BLaER1 (cell line): Measurements from ENCODE around the gene DMXL1.

Experiments
- H3K27ac ChIP-seq: shearing (Covaris generic); formaldehyde crosslinking; 2 replicates; pipeline ENCODE4 v1.8.1; 2022
- H3K27me3 ChIP-seq: shearing (Covaris generic); formaldehyde crosslinking; 2 replicates; pipeline ENCODE4 v1.8.1; 2022
- H3K36me3 ChIP-seq: shearing (Covaris generic); formaldehyde crosslinking; 2 replicates; pipeline ENCODE4 v1.8.1; 2022
- H3K4me1 ChIP-seq: shearing (Covaris generic); formaldehyde crosslinking; 2 replicates; pipeline ENCODE4 v1.8.1; 2022
- H3K4me2 ChIP-seq: shearing (Covaris generic); formaldehyde crosslinking; 2 replicates; pipeline ENCODE4 v1.8.1; 2022
- H3K4me3 ChIP-seq: shearing (Covaris generic); formaldehyde crosslinking; 2 replicates; pipeline ENCODE4 v1.8.1; 2022
- H3K9ac ChIP-seq: shearing (Covaris generic); formaldehyde crosslinking; 2 replicates; pipeline ENCODE4 v1.8.1; 2022
- H3K9me3 ChIP-seq: shearing (Covaris generic); formaldehyde crosslinking; 2 replicates; pipeline ENCODE4 v1.8.1; 2022
- H4K20me1 ChIP-seq: shearing (Covaris generic); formaldehyde crosslinking; 2 replicates; pipeline ENCODE4 v1.8.1; 2022
- Cebpa-rat ChIP-seq: shearing (Covaris generic); IDR thresholded peaks from 2 replicates; pipeline ENCODE4 v1.8.1; 2022

DMXL1 gene

GRCh38 chr5:119274030-119274766 is 203.3 kb downstream of the DMXL1 start:
- no peaks in the 10 kb centered on the region for H4K20me1 ChIP-seq
- H3K9ac ChIP-seq: no peak overlapping the region
- TF ChIP-seq Cebpa-rat: no peak
- H3K4me1 ChIP-seq: peaks cover 74% of the 10 kb centered on the region
- peak overlapping the region; percentile 7; the same call in 1 of the 2 replicates for H3K27ac ChIP-seq
- H3K4me3 ChIP-seq: no peak overlapping the region
- H3K9me3 ChIP-seq: peaks cover 4% of the 10 kb centered on the region; the same call in 1 of the 2 replicates
- no peaks in the 10 kb centered on the region for H3K27me3 ChIP-seq
- peaks cover 30% of the 10 kb centered on the region for H3K36me3 ChIP-seq
- peak overlapping the region; percentile 63 for H3K4me2 ChIP-seq

- Histone ChIP-seq H3K4me3 (no peak overlapping the region), H4K20me1 (no peaks in the 10 kb centered on the region), H3K27me3 (no peaks in the 10 kb centered on the region), H3K9ac (no peak overlapping the region), H3K27ac (no peak overlapping the region; the same call in 1 of the 2 replicates), H3K36me3 (peaks cover 34% of the 10 kb centered on the region), H3K9me3 (peaks cover 4% of the 10 kb centered on the region; the same call in 1 of the 2 replicates), H3K4me2 (peak overlapping the region; percentile 63; the same call in 1 of the 2 replicates), H3K4me1 (peaks cover 69% of the 10 kb centered on the region)
- no peak for TF ChIP-seq Cebpa-rat
Measured at GRCh38 chr5:119274767-119275130, 203.9 kb downstream of the DMXL1 start.

- Histone ChIP-seq H3K4me3 (no peak overlapping the region), H3K36me3 (peaks cover 38% of the 10 kb centered on the region), H3K4me2 (peak overlapping the region; percentile 46), H3K27ac (peak overlapping the region; percentile 7; the same call in 1 of the 2 replicates), H3K9ac (no peak overlapping the region), H3K4me1 (peaks cover 65% of the 10 kb centered on the region), H3K9me3 (peaks cover 4% of the 10 kb centered on the region; the same call in 1 of the 2 replicates), H3K27me3 (no peaks in the 10 kb centered on the region), H4K20me1 (no peaks in the 10 kb centered on the region)
- no peak for TF ChIP-seq Cebpa-rat
Measured at GRCh38 chr5:119275146-119275545, 204.3 kb downstream of the DMXL1 start.

- peak overlapping the region; percentile 46 for H3K4me2 ChIP-seq
- no peaks in the 10 kb centered on the region for H3K27me3 ChIP-seq
- H4K20me1 ChIP-seq: no peaks in the 10 kb centered on the region
- H3K36me3 ChIP-seq: peaks cover 43% of the 10 kb centered on the region
- no peak for TF ChIP-seq Cebpa-rat
- peaks cover 60% of the 10 kb centered on the region for H3K4me1 ChIP-seq
- H3K27ac ChIP-seq: peak overlapping the region; percentile 47
- H3K4me3 ChIP-seq: no peak overlapping the region
- H3K9me3 ChIP-seq: peaks cover 4% of the 10 kb centered on the region; the same call in 1 of the 2 replicates
- no peak overlapping the region for H3K9ac ChIP-seq
Measured at GRCh38 chr5:119275601-119276173, 204.8 kb downstream of the DMXL1 start.

- TF ChIP-seq Cebpa-rat: no peak
- H3K4me3 ChIP-seq: no peak overlapping the region
- H3K4me2 ChIP-seq: no peak overlapping the region
- H3K4me1 ChIP-seq: peaks cover 48% of the 10 kb centered on the region
- H3K9me3 ChIP-seq: peaks cover 2% of the 10 kb centered on the region; the same call in 1 of the 2 replicates
- no peaks in the 10 kb centered on the region for H3K27me3 ChIP-seq
- no peak overlapping the region for H3K9ac ChIP-seq
- no peaks in the 10 kb centered on the region for H4K20me1 ChIP-seq
- H3K36me3 ChIP-seq: peaks cover 32% of the 10 kb centered on the region
- H3K27ac ChIP-seq: no peak overlapping the region
Measured at GRCh38 chr5:119276978-119277377, 206.1 kb downstream of the DMXL1 start.

GRCh38 chr5:119279093-119279492 is 208.2 kb downstream of the DMXL1 start:
- no peaks in the 10 kb centered on the region for H3K27me3 ChIP-seq
- peaks cover 49% of the 10 kb centered on the region for H3K36me3 ChIP-seq
- peaks cover 48% of the 10 kb centered on the region for H3K4me1 ChIP-seq
- no peaks in the 10 kb centered on the region for H3K9me3 ChIP-seq
- no peaks in the 10 kb centered on the region for H4K20me1 ChIP-seq
- no peak overlapping the region for H3K4me3 ChIP-seq
- no peak overlapping the region for H3K27ac ChIP-seq
- no peak overlapping the region for H3K4me2 ChIP-seq
- TF ChIP-seq Cebpa-rat: no peak
- H3K9ac ChIP-seq: no peak overlapping the region

- H3K36me3 ChIP-seq: peaks cover 44% of the 10 kb centered on the region
- peaks cover 48% of the 10 kb centered on the region for H3K4me1 ChIP-seq
- H4K20me1 ChIP-seq: no peaks in the 10 kb centered on the region
- no peak overlapping the region for H3K4me2 ChIP-seq
- H3K27me3 ChIP-seq: no peaks in the 10 kb centered on the region
- H3K4me3 ChIP-seq: no peak overlapping the region
- H3K9me3 ChIP-seq: no peaks in the 10 kb centered on the region
- no peak for TF ChIP-seq Cebpa-rat
- H3K9ac ChIP-seq: no peak overlapping the region
- H3K27ac ChIP-seq: no peak overlapping the region
Measured at GRCh38 chr5:119280380-119280779, 209.5 kb downstream of the DMXL1 start.

GRCh38 chr5:119282628-119283027 is 211.7 kb downstream of the DMXL1 start:
- no peaks in the 10 kb centered on the region for H3K27me3 ChIP-seq
- TF ChIP-seq Cebpa-rat: no peak
- peak overlapping the region; percentile 12; the same call in 1 of the 2 replicates for H3K4me2 ChIP-seq
- no peaks in the 10 kb centered on the region for H4K20me1 ChIP-seq
- peaks cover 57% of the 10 kb centered on the region for H3K4me1 ChIP-seq
- peaks cover 42% of the 10 kb centered on the region for H3K36me3 ChIP-seq
- peak overlapping the region; percentile 28; the same call in 1 of the 2 replicates for H3K27ac ChIP-seq
- H3K9ac ChIP-seq: no peak overlapping the region
- H3K9me3 ChIP-seq: no peaks in the 10 kb centered on the region
- no peak overlapping the region for H3K4me3 ChIP-seq

- H3K36me3 ChIP-seq: peaks cover 34% of the 10 kb centered on the region
- H3K4me1 ChIP-seq: peaks cover 71% of the 10 kb centered on the region
- TF ChIP-seq Cebpa-rat: no peak
- H3K4me3 ChIP-seq: no peak overlapping the region
- H3K9me3 ChIP-seq: no peaks in the 10 kb centered on the region
- no peaks in the 10 kb centered on the region for H3K27me3 ChIP-seq
- H3K4me2 ChIP-seq: peak overlapping the region; percentile 43
- no peak overlapping the region for H3K9ac ChIP-seq
- no peaks in the 10 kb centered on the region for H4K20me1 ChIP-seq
- H3K27ac ChIP-seq: no peak overlapping the region
Measured at GRCh38 chr5:119284031-119284430, 213.1 kb downstream of the DMXL1 start.
